HG03575 (cell line): ENCODE data around the gene NISCH.

Experiments
- ATAC-seq: cut with Tn5 transposase; IDR thresholded peaks from one replicate; pipeline ENCODE4 v1.9.1; 2021; ENCODE audit not compliant: unreplicated experiment, insufficient number of reproducible peaks, low FRiP score; ENCODE audit errors: extremely low read depth

The NISCH gene

GRCh38 chr3:52484680-52485461 is 29.5 kb downstream of the NISCH start:
- ATAC-seq: no peak

- no peak for ATAC-seq
Measured at GRCh38 chr3:52487050-52487787, 31.8 kb downstream of the NISCH start.

GRCh38 chr3:52487788-52488691 is 32.6 kb downstream of the NISCH start:
- no peak for ATAC-seq

- no peak for ATAC-seq
Measured at GRCh38 chr3:52488746-52489145, 33.3 kb downstream of the NISCH start.

- no peak for ATAC-seq
Measured at GRCh38 chr3:52489453-52489852, 34.0 kb downstream of the NISCH start.

- no peak for ATAC-seq
Measured at GRCh38 chr3:52490035-52490938, 34.9 kb downstream of the NISCH start.

GRCh38 chr3:52490939-52491526 is 35.6 kb downstream of the NISCH start:
- no peak for ATAC-seq

- no peak for ATAC-seq
Measured at GRCh38 chr3:52492059-52492458, 36.7 kb downstream of the NISCH start.

- no peak for ATAC-seq
Measured at GRCh38 chr3:52493232-52494017, 38.0 kb downstream of the NISCH start.

- ATAC-seq: no peak
Measured at GRCh38 chr3:52494445-52494844, 39.0 kb downstream of the NISCH start.

GRCh38 chr3:52494886-52495495 is 39.6 kb downstream of the NISCH start, which contains the start of gene STAB1:
Gene STAB1, plus strand, starts transcription at chr3:52495338. Its CDS starts 76 bp downstream, at chr3:52495414.
- no peak for ATAC-seq

- no peak for ATAC-seq
Measured at GRCh38 chr3:52495777-52496602, 40.6 kb downstream of the NISCH start.

- no peak for ATAC-seq
Measured at GRCh38 chr3:52498137-52499054, 43.0 kb downstream of the NISCH start.

- ATAC-seq: no peak
Measured at GRCh38 chr3:52501046-52501445, 45.6 kb downstream of the NISCH start.

GRCh38 chr3:52502001-52502400 is 46.6 kb downstream of the NISCH start:
- ATAC-seq: no peak
